T-helper 2 cell (primary cell): Measurements from ENCODE around the gene ADRB2.
"Not testable (repeated sequence)": the region's sequence is repeated elsewhere in the genome, so short reads cannot be mapped to it uniquely, and the experiment has no call there.

ENCODE experiments used
- DNase-seq, 5 experiments: peaks; one replicate each; pipeline versions ENCODE4 v3.0.0 to v3.0.0-alpha.2; 2012 to 2022
- total RNA-seq, 2 donors: gene quantifications; one replicate each; lab custom pipeline; 2026; lab: John Stamatoyannopoulos, UW

ADRB2 gene
- 6.9 to 8.2 reads per million in 2 donors for total RNA-seq

DNA sequence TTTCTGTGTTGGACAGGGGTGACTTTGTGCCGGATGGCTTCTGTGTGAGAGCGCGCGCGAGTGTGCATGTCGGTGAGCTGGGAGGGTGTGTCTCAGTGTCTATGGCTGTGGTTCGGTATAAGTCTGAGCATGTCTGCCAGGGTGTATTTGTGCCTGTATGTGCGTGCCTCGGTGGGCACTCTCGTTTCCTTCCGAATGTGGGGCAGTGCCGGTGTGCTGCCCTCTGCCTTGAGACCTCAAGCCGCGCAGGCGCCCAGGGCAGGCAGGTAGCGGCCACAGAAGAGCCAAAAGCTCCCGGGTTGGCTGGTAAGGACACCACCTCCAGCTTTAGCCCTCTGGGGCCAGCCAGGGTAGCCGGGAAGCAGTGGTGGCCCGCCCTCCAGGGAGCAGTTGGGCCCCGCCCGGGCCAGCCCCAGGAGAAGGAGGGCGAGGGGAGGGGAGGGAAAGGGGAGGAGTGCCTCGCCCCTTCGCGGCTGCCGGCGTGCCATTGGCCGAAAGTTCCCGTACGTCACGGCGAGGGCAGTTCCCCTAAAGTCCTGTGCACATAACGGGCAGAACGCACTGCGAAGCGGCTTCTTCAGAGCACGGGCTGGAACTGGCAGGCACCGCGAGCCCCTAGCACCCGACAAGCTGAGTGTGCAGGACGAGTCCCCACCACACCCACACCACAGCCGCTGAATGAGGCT lies at the start of gene ADRB2:
TSS of gene ADRB2 (plus strand) at position 559 of the 686 bp plus-strand sequence. CDS start 221 bp downstream, outside the sequence.
- peak; percentile 62 to 93 (median 75) for DNase-seq

DNA sequence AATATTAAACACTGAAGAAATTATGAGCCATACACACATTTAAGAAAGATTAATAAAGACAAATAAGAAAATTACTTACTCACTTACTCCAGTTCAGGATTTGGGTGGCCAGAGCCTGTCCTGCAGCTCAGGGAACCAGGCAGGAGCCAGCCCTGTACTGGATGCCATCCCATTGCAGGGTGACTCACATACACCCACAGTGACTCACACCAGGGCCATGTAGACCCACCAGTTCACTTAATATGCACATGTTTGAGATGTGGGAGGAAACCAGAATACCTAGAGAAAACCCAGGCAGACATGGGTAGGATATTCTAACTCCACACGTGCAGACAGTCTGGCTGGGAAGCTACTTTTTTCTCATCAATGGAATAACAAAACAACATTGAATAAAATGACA lies 49.6 kb upstream of the ADRB2 start:
- DNase-seq = no peak

DNA sequence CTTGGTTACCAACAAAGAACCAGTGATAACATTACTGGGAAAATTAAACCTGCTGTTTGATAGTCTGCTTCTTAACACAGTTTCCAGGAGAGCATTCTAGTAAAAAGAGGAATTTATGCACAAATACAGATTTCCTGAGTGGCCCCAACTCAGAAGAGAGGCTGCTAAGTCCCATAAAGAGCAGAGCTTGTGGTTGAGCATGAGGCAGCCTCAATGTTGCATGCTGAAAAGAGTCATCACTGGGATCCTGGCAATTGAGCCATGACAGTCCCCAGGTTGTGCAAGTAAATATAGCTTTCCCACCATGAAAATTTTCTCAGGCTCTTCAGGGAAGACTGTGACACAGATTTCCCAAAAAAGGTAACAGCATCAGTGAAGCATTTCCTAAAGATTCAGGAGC lies 47.5 kb upstream of the ADRB2 start:
- DNase-seq = no peak

DNA sequence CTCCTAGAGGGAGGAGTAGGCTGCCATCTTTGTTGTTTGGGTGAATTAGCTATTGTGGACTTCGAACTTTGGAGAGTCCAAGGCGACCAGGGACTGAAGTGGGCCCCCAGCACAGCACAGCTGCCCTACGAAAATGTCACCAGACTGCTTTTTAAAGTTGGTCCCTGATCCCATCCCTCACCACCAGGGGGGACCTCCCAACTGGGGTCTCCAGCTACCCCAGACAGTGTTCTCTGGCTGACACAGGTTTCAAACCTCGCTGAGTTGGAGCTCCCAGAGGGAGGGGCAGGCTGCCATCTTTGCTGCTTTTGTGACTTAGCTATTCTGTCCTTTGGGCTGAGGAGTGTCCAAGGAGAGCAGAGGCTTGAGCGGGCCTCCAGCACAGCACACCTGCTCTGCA lies 45.7 kb upstream of the ADRB2 start:
- DNase-seq = no peak

DNA sequence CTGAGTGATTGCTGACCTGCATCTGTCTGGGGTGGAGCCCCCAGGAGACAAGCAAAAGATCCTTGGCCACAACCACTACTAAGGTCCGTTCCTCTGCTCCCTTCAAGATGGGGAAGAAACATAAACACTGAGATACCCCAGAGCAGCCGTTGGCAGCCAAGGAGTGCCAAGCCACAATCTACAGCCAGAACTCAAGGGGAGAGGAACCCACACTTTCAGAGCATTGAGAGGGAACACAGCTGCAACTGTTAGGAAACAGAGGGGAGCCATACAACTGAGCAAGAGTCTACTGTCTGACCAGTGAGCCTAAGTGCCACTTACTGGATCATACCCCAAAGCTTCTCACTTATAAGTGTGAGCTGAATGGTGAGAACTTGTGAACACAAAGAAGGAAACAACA lies 44.6 kb upstream of the ADRB2 start:
- no peak for DNase-seq

DNA sequence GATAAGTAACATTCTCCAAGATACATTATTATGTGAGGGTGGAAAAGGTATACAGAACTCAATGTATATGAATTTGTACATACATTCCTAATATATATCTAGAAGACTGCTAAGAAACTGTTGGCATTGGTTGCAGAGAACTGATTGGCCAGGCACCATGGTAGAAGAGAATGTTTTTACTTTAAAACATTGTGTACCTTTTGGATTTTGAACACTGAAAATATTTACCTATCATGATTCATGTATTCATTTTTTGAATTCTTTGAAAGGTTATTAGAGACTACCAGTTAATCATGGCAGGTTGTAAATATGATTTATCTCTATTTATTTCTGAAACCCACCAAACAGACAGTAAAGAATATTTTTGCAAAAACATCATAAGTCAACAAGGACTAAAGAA lies 41.2 kb upstream of the ADRB2 start:
- DNase-seq = no peak

DNA sequence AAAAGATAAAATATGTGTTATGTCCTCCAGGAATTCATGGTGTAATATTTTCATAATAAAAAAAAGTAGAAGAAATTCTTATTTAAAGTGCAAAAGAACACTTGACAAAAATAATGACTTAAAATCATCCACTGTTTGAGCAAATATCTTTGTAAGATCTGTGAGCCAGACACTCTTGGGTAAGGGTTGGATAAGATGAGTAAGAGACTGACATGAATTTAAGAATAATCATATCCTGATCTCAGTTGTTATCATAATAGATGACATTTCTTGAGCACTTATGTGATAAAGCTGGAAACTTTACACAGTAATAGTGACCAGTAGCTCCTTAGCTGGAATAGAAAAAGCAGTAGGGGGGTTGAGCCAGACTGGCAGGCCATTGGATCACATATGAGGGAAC lies 40.0 kb upstream of the ADRB2 start:
- DNase-seq = no peak

DNA sequence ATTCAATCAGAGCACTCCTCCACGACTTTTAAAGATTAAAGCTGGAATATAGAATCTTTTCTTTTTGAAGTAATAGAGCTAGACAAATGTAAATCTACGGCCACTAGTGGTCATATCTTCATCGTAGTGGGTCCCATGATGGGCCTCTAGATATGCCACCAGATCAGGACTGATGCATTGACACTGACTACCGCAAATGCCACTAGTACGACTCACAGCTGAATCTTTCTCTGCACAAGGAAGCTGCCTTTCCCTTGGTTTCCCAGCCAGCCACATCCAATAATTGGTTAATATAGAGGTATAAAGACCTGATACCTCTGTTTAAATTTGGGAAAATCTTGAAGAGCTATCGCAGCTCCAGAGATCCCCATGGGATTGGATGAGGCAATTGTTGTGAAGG lies 37.8 kb upstream of the ADRB2 start:
- no peak for DNase-seq

DNA sequence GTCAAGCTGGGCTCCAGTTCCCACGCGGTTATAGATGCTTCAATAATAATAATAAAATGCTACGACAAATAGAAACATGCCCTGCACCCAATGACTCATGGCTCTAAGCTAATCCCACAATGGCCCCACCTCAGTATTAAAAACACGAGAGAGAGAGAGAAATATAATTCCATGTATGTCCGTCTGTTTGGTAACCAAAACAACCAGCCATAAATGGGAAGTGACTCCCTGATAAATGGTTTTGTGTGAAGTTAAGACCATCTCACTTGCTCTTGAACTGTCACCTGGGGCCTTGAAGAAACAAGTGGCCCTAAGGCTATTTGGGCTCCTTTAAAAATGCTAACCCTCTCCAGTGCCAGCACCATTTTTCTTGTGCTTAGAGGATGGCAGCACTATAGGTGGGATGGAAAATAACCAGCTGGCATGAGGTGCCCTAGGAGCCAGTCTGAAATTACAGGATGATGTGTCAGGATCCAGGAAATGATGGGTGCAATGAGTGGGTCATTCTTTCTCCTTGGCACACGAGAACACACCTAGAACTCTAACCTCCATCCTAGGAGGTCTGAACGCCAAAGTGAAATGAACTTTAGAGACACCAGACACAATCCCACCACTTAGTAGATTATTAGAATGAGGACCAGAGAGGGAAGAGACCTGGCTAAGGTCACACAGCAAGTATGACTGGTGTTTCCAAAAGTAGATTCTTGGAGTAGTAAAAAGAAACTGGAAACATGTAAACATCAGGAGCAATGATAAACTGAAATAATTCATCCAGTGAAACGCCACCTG lies 35.7 kb upstream of the ADRB2 start:
- DNase-seq = no peak

DNA sequence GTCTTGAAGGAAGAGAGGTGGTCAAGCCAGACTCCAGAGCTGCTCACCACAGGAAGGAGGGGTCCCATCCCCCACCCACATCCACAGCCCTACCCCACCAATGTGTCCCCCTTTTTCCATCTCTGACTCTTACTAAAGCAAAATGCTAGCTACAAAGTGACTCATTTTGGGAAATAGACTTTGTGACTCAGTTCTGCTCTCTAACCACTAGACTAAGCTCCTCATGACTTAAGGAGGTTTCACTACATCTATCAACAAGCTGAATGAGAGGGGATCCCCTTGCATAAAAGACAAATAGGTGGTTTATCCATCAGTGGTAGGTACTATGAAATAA lies 35.1 kb upstream of the ADRB2 start:
- DNase-seq = peak in 1 of 5 experiments; percentile 77

DNA sequence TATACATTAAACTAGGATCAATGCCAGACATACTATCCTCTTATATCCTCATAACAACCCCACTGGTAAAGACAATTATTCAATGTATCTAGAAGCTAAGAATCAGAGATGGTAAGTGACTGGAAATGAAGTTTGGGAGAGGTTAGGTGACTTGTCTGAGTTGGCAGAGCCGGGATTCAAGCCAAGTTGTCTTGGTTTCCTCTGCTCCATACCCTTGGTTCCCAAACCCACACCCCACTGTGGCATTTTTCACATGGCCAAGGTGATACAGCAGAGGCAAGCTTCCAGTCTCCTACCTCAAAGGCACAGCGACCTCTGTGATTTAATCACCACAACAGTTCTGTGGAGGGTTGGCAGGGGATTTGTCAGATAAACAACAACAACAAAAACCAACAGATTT lies 34.7 kb upstream of the ADRB2 start:
- DNase-seq = no peak

DNA sequence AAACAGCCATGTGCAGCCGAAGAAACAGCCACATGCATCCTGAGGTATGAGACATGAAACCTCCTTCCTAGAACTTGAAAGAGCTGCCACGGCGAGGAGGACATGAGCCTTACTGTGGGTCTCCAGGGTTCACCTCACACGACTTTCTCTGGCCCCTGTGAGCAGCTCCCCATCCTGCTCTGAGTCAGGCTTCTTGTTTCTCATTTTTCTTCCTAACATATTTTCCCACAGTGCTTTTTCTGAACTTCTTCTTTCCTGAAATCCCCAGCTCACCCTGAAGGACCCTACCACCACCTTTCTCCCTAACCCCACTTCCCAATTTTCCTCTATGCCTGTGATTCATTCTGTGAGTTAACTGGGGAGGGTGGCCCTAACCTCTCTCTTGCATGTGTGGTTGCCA lies 33.7 kb upstream of the ADRB2 start:
- DNase-seq = no peak

DNA sequence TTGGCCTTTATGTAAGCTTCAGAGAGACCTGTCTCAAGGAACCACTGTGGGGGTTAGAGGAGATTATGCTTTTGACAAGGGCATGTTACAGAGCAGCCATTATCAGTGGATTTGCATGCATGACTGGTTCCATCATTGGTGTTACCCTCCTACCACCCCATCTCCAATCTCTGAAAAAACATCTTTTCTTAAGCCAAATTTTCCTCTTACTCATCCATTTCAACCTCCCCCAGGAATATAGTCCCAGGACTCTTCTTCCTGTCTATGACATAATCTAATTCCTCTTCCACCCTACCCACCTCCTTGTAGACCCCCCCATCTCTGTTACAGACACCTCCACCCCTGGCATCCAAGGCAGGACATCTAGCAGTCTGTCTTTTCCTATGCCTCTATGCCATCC lies 33.1 kb upstream of the ADRB2 start:
- no peak for DNase-seq

DNA sequence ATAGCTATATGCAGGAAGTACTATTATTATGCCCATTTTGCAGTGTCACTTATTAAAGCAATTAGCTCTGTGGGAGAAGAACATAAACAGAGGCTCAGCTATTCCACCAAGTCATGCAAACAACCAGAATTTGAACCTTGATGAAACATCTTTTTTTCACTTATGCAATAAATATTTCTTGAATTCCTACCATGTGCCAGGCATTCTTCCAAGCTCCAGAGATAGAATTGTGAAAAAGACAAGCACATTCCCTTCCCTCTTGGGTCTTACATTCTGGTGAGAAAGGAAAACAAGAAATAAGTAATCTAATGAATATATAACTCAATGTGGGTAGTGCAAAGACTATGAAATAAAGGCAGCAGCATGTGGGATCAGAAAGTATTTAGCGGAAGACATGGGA lies 32.1 kb upstream of the ADRB2 start:
- no peak for DNase-seq

DNA sequence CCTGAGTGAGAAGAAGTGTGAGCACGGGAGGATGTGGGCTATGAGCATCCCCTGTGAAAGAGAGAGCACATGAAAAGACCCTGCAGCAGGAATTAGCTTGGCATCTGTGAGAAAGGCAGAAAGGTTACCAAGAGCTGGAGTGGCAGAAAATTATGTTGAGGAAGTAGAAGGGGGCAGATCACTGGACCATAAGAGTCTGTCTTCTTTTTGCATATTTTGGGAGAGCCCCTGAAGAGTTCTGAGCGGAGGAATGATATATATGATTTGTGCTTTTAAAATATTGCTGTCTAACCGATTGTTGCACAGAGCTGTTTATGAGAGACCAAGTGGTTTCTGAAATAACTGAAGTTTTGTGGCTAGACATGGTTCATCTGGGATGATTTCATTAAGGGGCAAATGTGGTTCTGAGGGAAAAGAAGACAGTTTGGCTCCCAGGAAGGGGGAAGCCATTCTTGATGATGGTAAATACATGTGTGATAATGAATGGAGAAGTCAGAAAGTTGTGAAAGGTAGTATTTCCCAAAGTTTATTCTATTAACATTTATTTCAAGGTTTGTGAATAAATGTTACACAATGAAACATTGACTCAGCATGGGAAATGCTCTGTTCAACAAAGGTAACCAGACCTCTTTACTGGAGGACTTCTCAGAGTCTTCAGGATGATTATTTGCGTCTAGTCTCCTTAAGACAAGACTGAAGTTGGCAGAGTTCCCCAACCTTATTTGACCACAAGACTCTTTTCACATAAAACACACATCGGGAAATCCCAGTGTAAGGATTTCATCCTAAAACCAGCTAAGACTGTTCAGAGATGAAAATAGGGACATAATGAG lies 31.5 kb upstream of the ADRB2 start:
- no peak for DNase-seq

DNA sequence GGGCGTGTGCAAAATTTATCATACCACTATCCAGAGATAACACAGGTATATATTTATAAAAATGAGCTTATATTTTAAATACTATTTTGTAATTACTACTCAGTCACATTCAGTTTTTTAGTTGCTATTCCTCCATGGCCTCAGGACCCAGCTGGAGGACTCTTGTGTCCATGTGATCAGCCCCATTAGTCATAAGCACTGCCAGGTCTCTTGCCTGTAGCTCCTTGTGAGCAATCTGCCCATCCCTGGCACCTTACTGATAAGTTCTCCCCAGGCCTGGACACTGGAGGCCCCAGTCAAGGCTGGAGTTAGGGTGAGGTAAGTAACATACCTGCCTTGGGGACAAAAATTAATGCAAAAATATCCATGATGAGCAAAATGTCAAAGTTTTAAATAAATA lies 29.5 kb upstream of the ADRB2 start:
- DNase-seq = no peak

DNA sequence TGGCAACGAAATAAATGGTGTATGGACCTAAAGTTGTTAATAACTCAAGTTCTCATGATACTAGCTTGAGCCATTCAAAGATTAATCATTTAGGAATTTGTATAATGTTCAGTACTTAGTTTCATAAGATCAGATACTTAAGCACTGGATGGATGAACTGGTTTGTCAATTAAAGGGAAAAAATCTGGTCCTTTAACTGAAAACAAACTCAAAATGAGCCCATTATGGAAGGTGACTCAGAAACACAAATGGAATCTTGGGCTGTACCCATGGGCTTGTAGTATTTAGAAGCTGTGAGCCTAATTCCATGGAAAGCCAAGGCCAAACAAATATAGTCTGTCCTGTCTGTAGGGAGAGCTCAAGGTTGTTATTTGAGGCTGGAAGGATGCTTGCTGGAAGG lies 27.6 kb upstream of the ADRB2 start:
- DNase-seq = no peak

DNA sequence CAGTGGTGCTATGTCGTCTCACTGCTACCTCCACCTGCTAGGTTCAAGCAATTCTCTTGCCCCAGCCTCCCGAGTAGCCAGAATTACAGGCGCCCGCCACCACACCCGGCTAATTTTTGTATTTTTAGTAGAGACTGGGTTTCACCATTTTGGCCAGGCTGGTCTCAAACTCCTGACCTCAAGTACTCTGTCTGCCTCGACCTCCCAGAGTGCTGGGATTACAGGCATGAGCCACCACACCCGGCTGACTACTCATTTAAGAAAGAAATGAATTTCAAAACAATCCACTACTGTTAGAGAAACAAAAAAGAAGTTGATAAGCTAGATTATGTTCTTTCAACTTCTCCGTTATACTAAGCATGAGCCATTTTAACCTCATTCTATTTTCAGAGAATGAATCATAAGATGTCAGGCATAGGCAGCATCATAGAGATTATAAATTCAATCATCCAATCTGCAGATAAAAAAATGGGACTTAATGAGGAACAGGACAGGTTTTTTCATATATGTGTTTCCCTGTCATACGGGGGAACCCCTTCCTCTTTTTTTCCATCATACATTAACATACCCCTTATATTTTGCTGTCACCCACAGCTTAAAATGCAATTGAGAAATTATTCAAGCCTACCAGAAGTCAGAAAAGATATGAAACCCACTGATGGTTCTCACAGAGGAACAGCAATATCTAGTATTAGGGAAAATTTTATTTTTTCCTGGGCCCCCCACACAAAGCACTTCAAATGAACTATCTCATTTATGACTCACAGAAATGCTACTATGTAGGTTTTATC lies 26.5 kb upstream of the ADRB2 start:
- DNase-seq = peak in 1 of 5 experiments; percentile 3

DNA sequence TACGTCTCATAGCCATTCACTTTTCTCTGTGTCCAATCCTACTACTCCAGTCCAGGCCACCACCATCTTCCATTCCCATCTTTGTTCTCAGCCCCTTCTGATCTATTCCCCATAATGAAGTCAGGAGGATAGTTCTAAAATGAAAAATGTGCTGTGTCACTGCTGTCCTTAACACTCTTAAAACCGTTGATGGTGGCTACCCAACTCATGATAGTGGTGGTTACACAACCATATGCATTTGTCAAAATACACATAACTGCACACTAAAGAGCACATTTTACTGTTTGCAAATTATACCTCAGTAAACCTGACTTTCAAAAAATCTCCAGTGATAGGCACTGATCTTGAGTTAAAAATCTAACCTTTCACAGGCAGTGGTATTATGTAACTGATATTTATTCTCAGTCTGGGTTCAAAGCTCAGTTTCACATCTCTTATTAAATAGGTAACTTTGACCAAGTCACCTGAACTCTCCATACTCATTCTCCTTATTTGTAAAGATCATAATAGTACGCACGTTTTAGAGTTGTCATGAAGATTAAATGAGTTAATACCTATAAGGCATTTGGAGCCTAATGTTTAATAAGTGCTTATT lies 24.6 kb upstream of the ADRB2 start:
- no peak for DNase-seq

DNA sequence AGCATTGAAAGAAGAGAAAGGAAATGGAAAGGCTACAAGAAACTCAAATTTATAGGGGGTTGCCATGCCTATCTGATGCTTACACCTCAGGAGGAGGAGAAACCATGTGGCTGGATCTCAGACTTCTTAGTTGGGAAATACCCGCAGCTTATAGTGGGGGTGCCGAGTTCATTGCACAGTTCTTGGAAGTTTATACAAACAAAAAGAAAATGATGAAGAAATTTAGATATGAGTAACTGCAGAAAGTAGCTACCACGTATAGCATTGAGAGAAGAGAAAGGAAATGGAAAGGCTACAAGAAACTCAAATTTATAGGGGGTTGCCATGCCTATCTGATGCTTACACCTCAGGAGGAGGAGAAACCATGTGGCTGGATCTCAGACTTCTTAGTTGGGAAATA lies 23.0 kb upstream of the ADRB2 start:
- DNase-seq = not testable (repeated sequence)

DNA sequence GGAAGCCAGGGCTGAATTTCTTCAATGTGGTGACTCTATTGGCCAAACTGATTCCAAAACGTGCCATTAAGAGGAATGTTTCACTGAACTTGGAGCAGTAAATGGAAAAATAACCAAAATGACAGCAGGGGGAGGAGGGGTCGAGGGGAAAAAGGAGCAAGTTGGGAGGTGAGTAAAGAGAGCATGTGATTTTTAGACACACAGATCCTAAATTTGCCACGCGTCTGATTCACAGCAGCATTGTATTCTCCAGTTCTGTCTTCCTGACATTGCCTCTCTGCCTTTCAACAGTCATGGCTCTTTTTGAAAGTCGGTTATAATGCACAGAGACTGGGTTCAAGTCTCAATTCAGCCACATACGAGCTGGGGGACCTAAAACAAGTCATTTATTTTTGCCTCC lies 22.0 kb upstream of the ADRB2 start:
- no peak for DNase-seq
